RPMI8226 (cell line): Measurements from ENCODE around the gene GALNT8.
"Not testable (repeated sequence)": the region's sequence is repeated elsewhere in the genome, so short reads cannot be mapped to it uniquely, and the experiment has no call there.

Experiments
- DNase-seq: peaks from one replicate; pipeline ENCODE4 v3.0.0-alpha.2; 2015

Gene GALNT8

DNA sequence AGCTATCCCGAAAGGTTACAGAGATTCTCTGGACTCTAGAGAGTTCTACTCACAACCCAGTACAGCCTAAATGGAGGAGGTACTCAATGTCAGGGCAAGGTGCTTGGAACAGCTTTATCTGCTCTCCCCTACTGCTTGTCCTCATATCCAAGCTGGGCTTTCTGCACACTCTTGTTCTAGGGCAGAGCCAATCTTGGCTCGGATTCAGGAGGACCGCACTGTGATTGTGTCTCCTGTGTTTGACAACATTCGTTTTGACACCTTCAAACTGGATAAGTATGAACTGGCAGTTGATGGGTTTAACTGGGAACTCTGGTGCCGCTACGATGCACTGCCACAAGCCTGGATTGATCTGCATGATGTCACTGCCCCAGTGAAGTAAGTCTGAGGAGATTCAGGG lies 25.0 kb downstream of the GALNT8 start:
- no peak for DNase-seq

DNA sequence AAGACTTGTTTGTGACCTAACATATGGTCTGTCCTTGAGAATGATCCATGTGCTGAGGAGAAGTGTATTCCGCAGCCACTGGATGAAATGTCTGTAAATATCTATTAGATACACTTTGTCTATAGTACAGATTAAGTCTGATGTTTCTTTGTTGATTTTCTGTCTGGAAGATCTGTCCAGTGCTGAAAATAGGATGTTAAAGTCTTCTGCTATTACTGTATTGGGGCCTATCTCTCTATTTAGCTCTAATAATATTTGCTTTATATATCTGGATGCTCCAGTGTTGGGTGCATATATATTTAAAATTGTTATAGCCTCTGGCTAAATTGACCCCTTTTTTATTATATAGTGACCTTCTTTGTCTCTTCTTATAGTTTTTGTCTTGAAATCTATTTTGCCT lies 31.5 kb downstream of the GALNT8 start:
- DNase-seq: not testable (repeated sequence)

DNA sequence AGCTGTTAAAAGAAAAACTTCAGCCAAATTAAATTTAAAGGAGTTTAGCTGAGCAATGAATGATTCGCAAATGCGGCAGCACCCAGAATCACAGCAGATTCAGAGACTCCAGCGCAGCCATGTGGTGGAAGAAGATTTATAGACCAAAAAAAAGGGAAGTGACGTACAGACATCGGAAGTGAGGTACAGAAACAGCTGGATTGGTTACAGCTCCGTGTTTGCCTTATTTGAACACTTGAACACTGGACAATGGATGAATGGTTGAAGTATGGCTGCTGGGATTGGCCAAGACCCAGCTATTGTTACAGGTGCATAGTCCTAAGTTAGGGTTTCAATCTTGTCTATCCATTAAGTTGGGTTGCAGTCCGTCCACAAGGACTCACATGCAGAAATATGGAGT lies 42.6 kb downstream of the GALNT8 start:
- peak; percentile 33 for DNase-seq

DNA sequence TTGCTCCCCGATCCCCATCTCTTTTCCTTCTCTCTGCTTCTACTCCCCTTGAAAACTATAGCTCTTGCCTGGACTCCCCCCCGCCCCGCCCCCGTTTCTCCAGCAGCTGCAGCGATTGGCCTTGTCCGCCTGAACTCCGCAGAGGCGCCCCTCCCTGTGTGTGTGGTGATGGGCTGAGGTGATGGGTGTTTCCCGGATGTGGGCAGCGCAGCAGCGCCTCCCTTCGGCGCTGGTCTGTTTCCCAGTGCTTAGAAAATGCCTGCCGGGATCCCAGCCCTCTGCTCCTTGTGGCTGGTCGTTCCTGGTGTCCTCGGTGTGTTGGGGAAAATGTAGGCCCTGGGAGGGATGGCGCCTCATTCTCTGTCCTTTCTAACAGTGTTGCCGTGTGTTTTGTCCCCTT lies 43.3 kb downstream of the GALNT8 start:
- no peak for DNase-seq

DNA sequence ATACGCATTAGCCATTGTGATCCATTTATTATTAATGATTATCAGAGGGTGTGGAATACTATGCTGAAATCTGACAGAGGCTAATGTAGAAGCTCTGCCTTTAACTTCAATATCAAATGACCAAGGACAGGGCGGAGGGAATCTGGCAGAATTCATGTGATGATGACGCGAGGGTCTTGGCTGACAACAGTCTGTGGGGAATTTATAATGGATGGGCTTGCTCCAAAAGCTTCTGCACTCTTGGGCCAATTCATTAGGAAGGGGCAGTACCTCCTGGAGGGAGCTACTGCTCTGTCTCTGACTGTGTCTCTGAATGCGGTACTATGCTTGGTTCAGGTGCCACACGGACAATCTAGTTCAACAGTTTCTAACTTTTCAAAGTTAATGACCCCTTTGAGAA lies 46.2 kb downstream of the GALNT8 start:
- no peak for DNase-seq

DNA sequence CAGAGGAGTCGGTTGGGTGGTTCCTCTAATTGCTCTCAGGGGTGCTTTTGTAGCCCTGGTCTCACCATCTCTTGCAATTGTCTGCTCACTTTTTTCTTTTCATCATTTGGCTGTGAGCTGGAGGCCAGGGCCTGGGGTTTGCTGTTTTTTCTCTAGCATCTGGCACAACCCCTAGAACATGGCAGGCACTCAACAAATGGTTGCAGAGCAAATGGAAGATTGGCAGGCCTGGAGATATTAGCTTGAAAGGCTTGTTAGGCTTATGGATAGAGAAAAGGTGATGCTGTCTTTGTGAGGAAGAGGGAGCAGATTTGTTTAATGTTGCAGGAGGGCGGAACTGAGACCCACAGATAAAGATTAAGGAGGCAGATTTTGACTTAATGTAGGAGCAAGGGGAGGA lies 47.0 kb downstream of the GALNT8 start:
- no peak for DNase-seq

DNA sequence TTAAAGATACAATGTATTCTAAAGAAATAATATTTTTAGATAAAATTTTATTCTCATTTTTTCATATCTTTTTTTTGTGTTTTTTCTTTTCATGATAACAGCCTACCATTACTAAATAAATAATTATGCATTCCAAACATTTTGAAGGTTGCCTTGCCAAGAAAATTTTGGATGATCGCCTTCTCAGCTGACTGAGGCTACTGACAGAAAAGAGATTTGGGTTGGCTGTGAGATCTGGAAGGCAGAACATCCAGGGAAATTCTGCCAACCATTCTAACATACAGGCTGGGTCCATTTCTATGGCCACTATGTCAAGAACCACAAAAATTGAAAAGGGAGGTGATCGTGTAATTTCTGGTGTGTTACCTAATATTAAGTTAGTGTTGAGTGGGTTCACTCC lies 48.1 kb downstream of the GALNT8 start:
- no peak for DNase-seq

DNA sequence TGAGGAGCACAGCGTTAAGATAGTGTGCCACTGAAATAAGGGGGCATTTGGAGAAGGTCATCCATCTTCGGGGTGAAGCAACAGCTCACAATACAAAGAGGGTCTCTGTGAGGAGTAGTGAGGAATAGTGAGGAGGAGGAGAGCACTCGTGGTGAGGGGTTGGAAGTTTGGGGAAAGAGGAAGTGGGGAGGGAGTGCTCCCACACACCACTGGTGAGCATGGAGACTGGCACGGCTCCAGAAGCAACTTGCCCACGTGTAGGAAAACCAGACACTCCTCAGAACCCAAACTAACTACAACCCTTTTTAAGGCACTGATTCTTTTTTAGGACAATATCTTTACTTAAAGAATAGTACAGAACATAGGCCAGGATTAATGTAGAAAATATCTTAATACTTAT lies 48.9 kb downstream of the GALNT8 start:
- no peak for DNase-seq

DNA sequence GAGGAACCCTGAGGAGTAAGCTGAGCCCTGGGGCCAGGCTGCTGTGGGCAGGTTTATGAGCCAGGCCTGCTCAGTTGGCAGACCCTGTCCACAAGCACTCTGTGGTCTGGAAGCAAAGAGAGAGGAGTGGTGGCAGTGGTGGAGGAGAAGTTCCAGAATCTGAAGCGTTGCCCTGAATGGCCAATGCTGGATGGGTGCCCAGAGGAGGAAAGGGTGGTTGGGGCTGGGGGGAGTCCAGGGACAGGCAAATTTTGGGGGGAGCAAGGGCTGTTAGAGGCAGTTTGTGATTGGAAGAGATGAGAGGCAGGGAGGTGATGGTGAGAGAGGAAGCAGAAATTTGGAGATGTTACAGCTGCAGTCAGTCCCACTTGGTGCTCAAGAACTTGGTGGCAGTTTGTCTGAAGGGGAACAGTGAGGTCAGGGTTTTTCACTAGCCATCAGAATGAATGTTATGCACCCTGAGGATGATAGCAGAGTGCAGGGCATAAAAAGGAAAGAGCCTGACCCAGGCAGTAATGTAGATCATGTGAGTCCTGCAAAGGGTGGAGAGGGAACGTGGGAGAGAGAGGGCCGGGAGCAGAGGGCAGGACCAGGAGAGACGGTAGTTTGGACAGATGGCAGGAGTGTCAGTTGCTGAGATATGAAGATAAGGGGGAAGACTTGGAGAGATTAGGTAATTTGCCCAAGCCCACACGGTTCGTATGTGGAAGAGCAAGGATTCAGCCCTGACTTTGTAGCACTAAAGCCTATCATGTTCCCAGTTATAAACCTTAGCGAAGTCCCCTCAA lies 51.2 kb downstream of the GALNT8 start:
- DNase-seq: no peak

DNA sequence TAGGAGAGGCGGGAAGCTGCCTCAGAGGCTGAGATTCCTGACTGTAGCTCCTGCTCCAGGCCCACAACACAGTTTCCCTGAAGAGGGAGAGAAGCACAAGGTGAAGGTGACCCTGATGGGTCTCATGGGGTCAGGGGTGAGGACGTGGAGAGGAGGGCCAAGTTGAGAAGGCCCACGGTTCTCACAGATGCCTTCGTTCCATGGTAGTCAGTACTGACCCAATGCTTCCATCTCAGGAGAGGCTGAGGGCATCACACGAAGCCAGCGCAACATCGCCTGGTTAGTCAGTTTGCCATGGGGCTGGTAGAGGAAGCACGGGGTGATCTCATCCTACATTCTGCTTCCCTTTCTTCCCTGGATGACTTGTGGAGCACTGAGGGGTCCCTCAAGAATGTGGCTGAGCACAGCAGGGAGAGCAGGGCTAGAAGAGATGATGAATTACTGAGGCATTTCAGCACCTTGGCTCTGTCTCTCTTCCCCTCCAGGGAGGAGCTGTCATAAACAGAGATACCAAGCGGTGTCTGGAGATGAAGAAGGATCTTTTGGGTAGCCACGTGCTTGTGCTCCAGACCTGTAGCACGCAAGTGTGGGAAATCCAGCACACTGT lies 51.9 kb downstream of the GALNT8 start:
- DNase-seq: no peak

DNA sequence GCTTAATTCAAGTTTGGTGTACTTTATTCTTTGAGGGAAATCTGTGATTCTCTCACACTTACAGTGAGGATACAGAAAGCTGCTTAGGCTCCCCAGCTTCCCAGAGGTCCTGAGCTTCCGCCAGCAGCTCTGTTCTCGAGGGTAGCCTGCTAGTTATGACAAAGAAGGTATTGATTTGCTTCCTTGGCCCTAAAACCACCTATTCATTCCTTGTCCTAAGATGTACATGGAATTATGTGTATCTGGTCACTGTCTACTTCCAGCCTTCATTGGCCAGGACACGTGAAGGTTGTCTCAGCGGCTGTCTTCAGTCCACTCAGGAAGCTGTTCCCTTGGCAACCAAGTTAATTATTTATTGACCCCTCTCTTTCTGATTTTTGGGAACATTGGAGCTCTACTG lies 55.7 kb downstream of the GALNT8 start:
- no peak for DNase-seq

DNA sequence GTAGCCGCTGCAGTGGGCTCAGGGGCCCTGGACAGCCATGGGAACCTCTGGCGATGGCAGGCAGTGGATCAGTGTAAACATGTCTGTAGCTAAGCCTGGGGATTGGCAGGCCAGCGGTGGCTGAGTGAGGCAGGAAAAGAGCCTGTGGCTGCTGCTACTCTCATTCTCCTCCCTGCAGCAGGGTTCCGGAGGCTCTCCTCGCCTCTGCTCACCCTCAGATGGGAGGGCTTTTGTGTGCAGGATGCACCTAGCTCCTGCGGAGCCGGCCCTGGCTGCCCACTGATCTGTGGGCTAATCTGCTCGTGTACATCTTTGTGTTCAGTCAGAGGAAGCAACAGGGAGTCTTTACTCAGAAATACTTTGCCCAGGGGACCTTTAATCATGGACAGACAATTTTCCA lies 59.5 kb downstream of the GALNT8 start:
- DNase-seq: no peak

DNA sequence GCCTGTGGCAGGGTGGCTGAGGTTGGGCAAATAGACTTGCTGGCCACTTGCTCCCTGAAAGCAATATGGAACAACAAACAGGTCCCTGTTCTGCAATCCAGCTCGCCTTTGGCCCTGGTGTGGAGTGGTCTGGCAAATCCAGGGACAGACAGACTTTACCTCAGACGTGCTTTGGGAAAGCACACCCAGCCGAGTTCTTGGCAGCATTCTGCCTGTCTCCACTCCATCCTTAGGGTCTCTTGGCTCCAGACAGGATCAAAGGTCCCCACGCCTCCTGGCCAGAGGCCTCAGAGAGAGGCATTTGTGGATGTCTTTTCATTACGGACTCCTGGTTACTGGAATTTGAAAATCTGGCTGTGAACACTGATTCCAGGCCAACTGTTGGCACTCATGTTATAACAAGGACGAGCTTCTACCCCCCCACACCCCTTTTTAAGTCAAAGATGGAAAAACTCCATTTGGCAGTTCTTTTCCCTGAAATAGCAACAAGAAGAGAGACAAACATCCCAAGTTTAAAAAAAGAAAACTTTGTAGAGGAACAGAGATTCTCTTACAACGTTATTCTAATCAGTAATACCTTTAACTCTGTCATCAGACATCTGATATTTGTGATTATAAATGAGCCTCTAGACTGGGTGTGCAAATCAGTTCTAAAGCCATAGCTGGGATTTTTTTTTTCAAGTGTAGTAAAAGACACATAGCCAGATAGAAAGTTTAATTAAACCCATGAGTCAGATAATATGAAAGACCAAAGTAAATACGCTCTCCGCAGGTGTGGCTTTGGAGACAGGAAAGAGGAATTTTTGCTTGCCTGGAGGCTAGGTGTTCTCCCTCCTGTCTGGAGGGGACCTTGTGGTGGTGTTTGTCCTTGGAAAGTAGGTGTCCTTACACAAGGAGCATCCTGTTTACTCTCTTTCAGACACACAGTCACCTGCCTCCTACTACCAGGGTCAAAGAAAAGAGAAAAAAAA lies 60.7 kb downstream of the GALNT8 start:
- no peak for DNase-seq

DNA sequence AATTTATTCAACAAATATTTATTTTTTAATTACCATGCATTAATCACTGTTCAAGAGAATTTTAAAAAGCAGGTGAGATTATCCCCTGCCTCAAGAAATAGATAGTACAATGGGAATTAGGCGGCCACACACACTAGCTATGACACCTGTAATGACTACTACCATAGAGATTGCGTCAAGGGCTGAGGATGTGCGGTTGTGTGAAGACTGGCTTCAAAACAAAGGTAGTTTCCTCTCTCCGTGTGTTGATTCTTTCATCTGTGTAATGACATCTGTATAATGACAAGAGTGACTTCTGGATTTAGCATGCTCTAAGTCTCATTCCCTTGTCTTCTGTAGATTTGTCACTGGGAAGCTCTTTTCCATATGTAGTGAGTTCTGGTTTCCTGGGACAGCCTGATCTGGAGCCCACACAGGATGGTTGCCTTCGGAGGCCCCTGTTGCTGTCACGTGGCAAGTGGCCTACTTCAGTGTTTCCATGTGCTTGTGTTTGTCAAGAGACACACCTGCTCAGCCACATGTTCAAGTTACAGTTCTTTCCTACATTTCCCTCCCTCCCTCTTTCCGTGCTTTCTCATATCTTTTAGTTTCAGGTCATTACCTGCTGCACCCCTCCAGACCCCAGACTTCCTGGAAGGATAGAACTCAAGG lies 64.3 kb downstream of the GALNT8 start:
- no peak for DNase-seq

DNA sequence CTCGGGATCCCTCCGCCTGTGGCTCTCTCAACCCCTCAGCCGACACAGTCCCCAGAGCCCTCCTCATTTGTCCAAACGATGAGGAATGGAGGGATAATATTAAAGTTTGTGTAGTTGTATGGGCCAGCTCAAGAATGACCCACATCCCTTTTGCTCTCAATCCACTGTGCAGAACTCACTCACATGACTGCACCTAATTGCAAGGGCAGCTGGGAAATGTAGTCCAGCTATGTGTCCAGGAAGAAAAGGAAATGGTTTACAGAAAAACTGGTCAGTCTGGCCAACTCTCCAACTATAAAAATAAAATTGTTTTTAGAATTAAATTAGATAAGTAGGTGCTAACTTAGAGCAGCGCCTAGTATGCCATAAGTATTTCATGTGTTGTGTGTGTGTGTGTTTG lies 66.6 kb downstream of the GALNT8 start:
- no peak for DNase-seq

DNA sequence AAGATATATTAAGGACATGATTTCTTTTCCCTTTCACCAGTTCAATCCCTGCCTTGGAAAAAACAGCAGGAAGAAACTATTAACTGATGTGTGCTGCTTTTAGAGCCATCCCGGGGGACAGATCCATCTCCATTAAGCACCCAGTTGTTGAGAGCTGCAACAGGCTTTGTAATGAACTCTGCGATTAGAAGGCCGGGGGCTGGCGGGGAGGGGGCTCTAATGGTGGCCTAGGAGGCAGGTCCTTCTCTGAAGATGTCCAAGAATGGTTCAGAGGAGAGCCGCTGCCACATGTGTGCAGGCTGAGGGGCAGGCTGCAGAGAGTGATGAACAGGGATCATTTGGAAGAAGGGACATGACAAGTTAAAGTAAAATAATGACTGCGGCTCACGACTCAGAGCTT lies 67.8 kb downstream of the GALNT8 start:
- DNase-seq: no peak

DNA sequence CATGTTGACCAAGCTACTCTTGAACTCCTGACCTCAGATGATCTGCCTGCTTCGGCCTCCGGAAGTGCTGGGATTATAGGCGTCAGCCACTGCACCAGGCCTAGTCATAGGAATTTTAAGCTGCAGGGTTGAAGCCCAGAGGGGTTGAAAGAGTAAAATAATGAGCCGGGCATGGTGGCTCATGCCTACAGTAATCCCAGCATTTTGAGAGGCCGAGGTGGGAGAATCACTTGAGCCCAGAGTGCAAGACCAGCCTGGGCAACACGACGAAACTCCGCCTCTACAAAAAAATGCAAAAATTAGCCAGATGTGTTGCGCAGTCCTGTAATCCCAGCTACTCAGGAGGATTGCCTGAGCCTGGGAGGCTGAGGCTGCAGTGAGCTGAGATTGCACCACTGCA lies 69.6 kb downstream of the GALNT8 start:
- no peak for DNase-seq

DNA sequence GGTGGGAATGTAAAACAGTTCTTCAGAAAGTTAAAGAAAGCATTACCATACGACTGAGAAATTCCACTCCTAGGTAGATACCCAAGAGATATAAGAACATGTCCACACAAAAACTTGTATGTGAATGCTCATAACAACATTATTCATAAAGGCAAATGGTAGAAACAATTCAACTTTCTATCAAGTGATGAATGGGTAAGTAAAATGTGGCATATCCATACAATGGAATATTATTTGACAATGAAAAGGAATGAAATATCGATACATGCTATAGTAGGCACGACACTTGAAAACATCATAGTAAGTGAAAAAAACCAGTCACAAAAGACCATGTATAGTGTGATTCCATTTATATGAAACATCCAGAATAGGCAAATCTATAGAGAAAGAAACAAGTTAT lies 71.3 kb downstream of the GALNT8 start:
- DNase-seq: no peak

DNA sequence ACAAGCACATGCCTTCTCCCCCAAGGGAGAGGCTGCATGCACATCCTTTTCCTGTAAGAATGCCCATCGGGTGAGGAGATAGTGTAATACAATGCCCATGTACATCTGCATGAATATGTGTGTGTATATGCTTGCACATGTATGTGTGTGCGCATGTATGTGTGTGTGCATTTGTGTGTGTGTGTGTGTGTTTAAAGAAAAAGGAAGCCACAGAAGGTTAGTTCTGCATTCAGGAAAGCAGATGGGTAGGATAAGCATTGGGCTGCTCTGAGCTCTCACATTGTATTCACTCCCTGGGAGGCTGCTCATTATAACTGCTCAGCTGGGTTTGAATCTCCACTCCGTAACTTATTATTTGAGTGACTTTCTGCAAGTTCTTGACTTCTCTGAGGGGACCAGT lies 74.3 kb downstream of the GALNT8 start:
- no peak for DNase-seq

DNA sequence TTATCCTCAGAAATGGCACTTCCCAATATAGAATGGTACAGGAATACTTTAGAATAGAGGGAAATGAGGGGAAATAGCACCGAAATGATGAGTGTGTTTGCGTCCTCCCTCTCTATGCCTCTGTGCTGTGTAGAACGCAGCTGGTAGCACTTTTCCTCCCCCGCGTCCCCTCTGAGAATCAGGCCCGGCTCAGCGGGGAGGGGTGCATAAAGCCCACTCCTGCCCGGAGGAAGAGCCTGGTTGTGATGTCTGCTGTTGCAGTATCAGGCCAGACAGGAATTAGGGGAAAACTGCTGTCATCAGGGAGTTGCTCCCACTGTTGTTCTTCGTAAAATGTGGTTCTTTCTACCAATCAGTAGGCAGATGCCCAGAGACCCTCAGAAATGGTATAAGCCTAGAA lies 76.0 kb downstream of the GALNT8 start:
- DNase-seq: no peak

DNA sequence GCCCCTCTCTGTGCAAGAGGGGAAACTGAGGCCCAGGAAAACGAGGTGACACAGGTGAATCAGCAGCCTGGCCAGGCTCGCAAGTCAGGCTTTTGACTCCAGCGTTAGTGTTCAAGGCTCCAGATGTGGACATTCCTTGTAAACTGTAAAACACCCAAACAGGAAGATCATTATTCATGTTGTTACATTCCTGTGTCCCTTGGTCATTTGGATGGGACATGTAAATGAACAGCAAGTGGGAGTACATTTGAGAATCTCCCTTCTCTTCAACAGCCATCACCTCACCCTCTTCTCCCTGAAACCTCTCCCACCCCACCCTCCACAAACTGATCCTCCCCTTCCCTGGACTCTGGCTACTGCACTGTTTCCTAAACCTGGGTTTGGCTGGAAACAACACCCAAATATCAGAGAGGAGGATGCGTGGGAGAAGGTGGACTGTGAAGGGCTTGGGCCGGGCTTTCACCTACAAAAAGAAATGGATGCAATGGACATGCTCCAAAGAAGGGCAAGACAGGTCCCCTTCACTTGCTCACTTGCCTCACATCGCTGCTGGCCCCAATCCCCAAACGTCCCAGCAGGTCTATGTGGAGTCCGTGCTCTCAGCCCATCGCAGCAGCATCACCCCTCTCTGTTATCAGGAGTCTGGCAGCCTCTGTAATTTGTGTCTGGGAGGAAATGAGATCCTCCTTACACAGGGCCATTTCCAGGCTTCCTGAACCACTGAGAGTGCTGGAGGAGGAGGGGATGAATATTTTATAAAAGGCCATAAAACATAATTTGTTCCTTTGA lies 76.7 kb downstream of the GALNT8 start:
- no peak for DNase-seq

DNA sequence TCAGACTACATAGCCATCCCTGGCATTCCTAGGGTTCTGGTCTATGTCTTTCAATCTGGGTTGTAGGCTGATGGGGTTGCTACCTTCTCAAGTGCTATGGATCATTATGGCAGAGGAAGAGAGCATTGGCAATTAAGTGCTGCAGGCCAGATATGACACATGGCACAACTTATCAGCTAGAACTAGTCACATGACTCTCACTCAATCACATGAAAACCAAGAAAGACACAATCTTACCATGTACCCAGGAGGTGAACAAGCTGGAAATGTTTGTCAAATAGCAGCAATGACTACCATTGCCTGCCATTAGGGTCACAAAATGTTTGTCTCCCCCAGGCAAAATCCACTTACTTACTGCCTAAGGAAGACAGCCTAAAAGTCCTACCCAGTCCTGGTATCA lies 80.4 kb downstream of the GALNT8 start:
- DNase-seq: no peak
